ENCODE data around the gene SDK1.

GRCh38 chr7:4159154-4159501 lies 858.1 kb downstream of the SDK1 start:
- no peak for TF ChIP-seq RNF2 (IDR thresholded peaks at IDR 0.05; ENCODE audit: borderline replicate concordance, low read depth)
- no peak for TF ChIP-seq CTCF (IDR thresholded peaks at IDR 0.05)
- no peak for TF ChIP-seq POLR2A (IDR thresholded peaks at IDR 0.05; ENCODE audit: low read length)
- TF ChIP-seq TP53 (CRISPR knock-in tag; IDR thresholded peaks at IDR 0.05), result no peak
- no peak for TF ChIP-seq JUNB (IDR thresholded peaks at IDR 0.05)
- no peak for TF ChIP-seq PBX3 (IDR thresholded peaks at IDR 0.05)
- TF ChIP-seq NPAS2 (CRISPR knock-in tag; IDR thresholded peaks at IDR 0.05; ENCODE audit: borderline replicate concordance), result no peak
- no peak for TF ChIP-seq RAD21 (conservative IDR thresholded peaks at IDR 0.05 in 1 of 2, IDR thresholded peaks at IDR 0.05 in 1 of 2)

All from A549 (cell line).